Neural crest cell (in vitro differentiated cells): ENCODE data around the gene KLHDC2. TPM values are rescaled to one million over a fixed set of nuclear protein-coding genes. Genes with fewer than 3 reads are reported as not detected.
"Not testable (repeated sequence)": the region's sequence is repeated elsewhere in the genome, so short reads cannot be mapped to it uniquely, and the experiment has no call there.

ENCODE experiments used
- DNase-seq: peaks from one replicate; pipeline ENCODE4 v3.0.0; 2021; ENCODE audit warnings: low read depth, mixed read lengths, low spot score
- H3K27ac Mint-ChIP-seq: one replicate; pipeline ENCODE4 v1.8.0; 2021; ENCODE audit warnings: mild to moderate bottlenecking, mixed read lengths; ENCODE audit not compliant: unreplicated experiment
- H3K27me3 Mint-ChIP-seq: 2 replicates; pipeline ENCODE4 v1.8.0; 2021; ENCODE audit warnings: low read depth, mild to moderate bottlenecking, mixed read lengths
- H3K36me3 Mint-ChIP-seq: 2 replicates; pipeline ENCODE4 v1.8.0; 2021; ENCODE audit warnings: low read depth, mild to moderate bottlenecking, mixed read lengths
- H3K4me1 Mint-ChIP-seq: 2 replicates; pipeline ENCODE4 v1.8.0; 2021; ENCODE audit warnings: mixed read lengths
- H3K4me3 Mint-ChIP-seq: one replicate; pipeline ENCODE4 v1.8.0; 2021; ENCODE audit warnings: mild to moderate bottlenecking, mixed read lengths
- H3K9me3 Mint-ChIP-seq: 2 replicates; pipeline ENCODE4 v1.8.0; 2021; ENCODE audit warnings: mixed read lengths
- CTCF ChIP-seq: fragments of 200-600 bp; sonication (generic); conservative IDR thresholded peaks from 2 replicates; pipeline ENCODE4 v1.5.0; 2021; ENCODE audit warnings: antibody characterized with exemption, mild to moderate bottlenecking
- long read RNA-seq: library from polyadenylated mRNA; unstranded; transcript quantifications from one replicate; pipeline ENCODE4 v2.0.0, GENCODE V29; 2020
- total RNA-seq: library from RNA; stranded (reverse); gene quantifications from 2 replicates; pipeline ENCODE4 v1.2.1, GENCODE V29; 2021

The KLHDC2 gene
- 36.1 and 36.4 TPM in 2 replicates for total RNA-seq
- long read RNA-seq, full-length matches to known transcripts = 6 of 12 reads
- long read RNA-seq, partial matches to known transcripts = 3 of 12 reads
- long read RNA-seq, other reads (novel, unspliced or antisense) = 3 of 12 reads

- Mint-ChIP-seq H3K27me3 (no peaks in the 10 kb centered on the region), H3K4me1 (peaks cover 37% of the 10 kb centered on the region), H3K9me3 (no peaks in the 10 kb centered on the region), H3K36me3 (no peaks in the 10 kb centered on the region), H3K27ac (peak within 1 kb of the TSS; percentile 99), H3K4me3 (peak within 1 kb of the TSS; percentile 98)
- DNase-seq = peak; percentile 79
- peak; percentile 50 for TF ChIP-seq CTCF
Measured at GRCh38 chr14:49767571-49768300, at the start of gene KLHDC2. Gene KLHDC2 (plus strand): TSS chr14:49768153. CDS start chr14:49768469, 316 bp downstream.

- no peaks in the 10 kb centered on the region for H3K27me3 Mint-ChIP-seq
- peaks cover 3% of the 10 kb centered on the region for H3K9me3 Mint-ChIP-seq
- TF ChIP-seq CTCF = no peak
- no peaks in the 10 kb centered on the region for H3K4me1 Mint-ChIP-seq
- no peak for DNase-seq
- H3K4me3 Mint-ChIP-seq = no peak overlapping the region
- no peak overlapping the region for H3K27ac Mint-ChIP-seq
- H3K36me3 Mint-ChIP-seq = peaks cover 10% of the 10 kb centered on the region
Measured at GRCh38 chr14:49720744-49721143, 47.2 kb upstream of the KLHDC2 start.

GRCh38 chr14:49721733-49722435 is 46.1 kb upstream of the KLHDC2 start:
- not testable (repeated sequence) for DNase-seq, H3K27me3 Mint-ChIP-seq, H3K9me3 Mint-ChIP-seq, H3K4me1 Mint-ChIP-seq, H3K36me3 Mint-ChIP-seq, H3K27ac Mint-ChIP-seq, H3K4me3 Mint-ChIP-seq

- no peak for DNase-seq
- H3K4me3 Mint-ChIP-seq = no peak overlapping the region
- no peaks in the 10 kb centered on the region for H3K4me1 Mint-ChIP-seq
- TF ChIP-seq CTCF = no peak
- H3K27me3 Mint-ChIP-seq = no peaks in the 10 kb centered on the region
- no peaks in the 10 kb centered on the region for H3K9me3 Mint-ChIP-seq
- H3K36me3 Mint-ChIP-seq = no peaks in the 10 kb centered on the region
- peak overlapping the region; percentile 27 for H3K27ac Mint-ChIP-seq
Measured at GRCh38 chr14:49727171-49727570, 40.8 kb upstream of the KLHDC2 start.

- no peak for TF ChIP-seq CTCF
- Mint-ChIP-seq H3K4me1 (peaks cover 4% of the 10 kb centered on the region), H3K27ac (no peak overlapping the region), H3K27me3 (no peaks in the 10 kb centered on the region), H3K36me3 (no peaks in the 10 kb centered on the region), H3K9me3 (no peaks in the 10 kb centered on the region), H3K4me3 (no peak overlapping the region)
- no peak for DNase-seq
Measured at GRCh38 chr14:49732896-49733295, 35.1 kb upstream of the KLHDC2 start.

GRCh38 chr14:49733836-49734235 is 34.1 kb upstream of the KLHDC2 start:
- Mint-ChIP-seq H3K36me3 (no peaks in the 10 kb centered on the region), H3K4me1 (peaks cover 4% of the 10 kb centered on the region), H3K9me3 (no peaks in the 10 kb centered on the region), H3K27ac (no peak overlapping the region), H3K4me3 (no peak overlapping the region), H3K27me3 (no peaks in the 10 kb centered on the region)
- no peak for TF ChIP-seq CTCF
- no peak for DNase-seq

GRCh38 chr14:49735669-49736068 is 32.3 kb upstream of the KLHDC2 start:
- not testable (repeated sequence) for H3K4me1 Mint-ChIP-seq, DNase-seq, H3K27ac Mint-ChIP-seq, H3K36me3 Mint-ChIP-seq, H3K4me3 Mint-ChIP-seq, H3K27me3 Mint-ChIP-seq, H3K9me3 Mint-ChIP-seq
